HG03442 (cell line): Measurements from ENCODE around the gene CMTM8.

Experiments
- ATAC-seq: cut with Tn5 transposase; IDR thresholded peaks from one replicate; pipeline ENCODE4 v1.9.1; 2021; ENCODE audit warnings: mild to moderate bottlenecking, moderate library complexity; ENCODE audit not compliant: unreplicated experiment

The CMTM8 gene

DNA sequence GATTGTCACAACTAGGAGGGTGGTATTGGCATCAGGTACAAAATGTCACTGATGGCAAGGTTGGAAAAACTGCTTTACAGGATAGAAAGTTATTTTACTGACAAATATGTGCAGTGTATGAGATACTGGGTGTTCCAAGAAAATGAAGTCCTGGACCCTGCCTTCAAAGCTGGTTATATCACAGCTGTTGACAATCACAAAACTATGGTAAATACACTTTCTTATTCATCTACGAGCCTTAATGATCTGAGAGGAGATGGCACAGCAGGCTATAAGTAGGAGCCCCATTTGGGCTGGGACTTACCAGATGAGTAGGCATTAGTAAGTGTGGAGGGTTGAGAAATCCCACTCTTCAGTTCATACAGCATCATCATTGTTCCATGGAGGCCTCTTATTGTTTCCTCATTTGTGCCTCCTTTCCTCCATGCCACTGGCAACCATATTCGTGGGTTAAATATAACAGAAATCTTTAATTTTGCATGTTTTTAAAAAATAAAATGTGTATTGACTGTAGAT is 66.9 kb downstream of the CMTM8 start:
- no peak for ATAC-seq

DNA sequence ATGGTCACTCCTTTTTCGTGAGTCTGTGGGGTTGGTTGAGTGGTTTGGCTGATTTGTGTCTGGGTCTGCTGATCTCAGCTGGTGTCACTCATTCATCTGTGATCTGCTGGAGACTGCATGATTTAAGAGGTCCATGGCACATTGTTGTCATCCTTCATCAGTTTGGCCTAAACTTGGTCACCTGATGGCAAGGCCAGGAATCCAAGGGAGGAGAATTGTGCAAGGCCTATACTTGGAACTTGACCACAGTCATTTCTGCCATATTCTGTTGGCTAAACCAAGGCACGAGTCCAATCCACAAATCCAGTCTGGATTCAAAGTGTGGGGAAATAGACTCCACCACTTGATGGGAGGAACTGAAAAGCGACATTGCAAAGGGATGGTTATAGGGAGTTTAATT is 67.6 kb downstream of the CMTM8 start:
- ATAC-seq, result no peak

DNA sequence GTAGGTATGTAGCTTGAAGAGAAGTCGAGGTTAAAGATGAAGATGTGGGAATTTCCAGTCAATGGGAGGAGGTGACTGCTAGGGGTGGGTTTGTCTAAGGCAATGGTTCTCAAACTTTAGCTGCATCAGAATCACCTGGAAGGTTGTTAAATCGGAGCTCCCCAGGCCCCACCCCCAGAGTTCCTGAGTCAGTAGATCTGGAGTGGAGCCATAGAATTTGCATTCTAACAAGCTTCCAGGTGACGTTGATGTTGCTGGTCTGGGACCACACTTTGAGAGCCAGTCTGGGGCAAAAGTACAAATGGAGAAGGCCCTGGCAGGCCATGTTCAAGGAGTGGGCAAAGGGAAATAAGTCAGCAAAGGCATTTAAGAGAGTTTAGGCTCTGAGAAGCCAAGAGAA is 69.1 kb downstream of the CMTM8 start:
- no peak for ATAC-seq

DNA sequence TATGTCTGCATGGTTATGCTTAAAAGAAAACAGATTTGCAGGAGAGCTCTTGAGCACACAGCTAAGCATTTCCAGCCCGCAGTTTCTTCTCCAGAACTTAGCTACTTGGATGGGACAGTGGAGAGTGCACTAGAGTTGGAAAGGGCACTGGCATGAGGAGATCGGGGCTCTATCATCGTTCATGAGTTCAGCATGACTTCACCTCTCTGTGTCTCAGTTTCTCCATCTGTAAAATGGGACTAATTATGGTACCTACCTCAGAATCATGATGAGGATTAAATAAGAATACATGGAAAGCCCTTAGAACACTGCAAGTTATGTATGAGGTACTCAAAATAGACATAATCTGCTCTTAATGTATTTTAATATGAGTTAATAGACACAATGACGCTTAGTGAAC is 69.9 kb downstream of the CMTM8 start:
- ATAC-seq, result no peak

- no peak for ATAC-seq
These were observed 71.3 kb downstream of the CMTM8 start for GRCh38 chr3:32309654-32310242.

DNA sequence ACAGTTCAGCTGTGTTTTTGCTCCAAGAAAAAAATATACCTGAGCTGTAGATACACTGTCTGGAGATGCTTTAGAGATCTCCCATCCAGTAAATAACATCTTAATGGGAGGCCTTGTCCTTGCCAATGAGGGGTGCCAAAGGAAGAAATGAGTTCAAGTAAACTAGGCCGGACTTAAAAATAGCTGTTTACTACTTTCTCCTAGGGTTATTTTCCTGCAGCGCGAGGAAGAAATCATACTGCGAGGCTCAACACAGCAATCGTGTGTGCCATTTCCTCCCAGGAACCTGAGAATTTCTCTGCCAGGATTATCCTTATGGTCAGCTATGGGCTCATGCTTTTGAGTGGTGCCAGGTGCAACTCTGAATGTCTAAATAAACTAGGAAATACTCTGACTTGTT is 71.9 kb downstream of the CMTM8 start:
- no peak for ATAC-seq

DNA sequence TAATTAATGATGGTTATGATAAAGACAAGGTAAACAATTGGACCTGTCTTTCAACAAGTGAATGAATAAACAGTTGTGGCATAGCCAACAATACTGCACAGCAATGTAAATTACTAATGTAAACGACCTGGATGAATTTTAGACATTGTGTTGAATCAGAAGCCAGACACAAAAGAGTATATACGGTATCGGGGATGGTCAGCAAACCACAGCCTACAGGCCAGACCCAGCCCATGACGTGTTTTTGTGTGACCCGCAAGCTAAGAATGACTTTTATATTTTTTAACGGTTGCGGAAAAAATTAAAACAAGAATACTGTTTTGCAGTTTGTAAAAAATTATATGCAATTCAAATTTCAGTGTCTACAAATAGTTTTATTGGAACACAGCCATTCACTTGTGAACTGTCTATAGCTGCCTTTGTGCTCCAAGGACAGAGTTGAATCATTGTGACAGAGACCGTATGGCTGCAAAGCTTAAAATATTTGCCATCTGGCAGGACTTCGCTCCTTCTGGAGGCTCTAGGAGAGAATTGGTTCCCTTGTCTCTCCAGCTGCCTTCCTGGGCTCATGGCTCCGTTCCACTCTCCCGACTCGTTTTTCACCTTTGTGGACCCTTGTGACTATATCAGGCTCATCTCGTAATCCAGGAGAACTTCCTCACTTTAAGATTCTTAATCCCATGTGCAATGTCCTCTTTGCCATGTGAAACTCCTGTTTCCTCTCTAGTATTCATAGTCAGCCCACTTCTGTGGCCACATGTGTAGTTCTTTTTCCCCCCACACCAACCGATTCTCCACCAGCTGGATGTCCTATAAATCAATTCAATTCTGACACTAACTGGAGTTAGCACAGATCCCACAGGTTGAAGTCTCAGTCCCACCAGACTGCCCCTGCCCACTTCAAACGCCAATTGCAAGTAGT is 72.7 kb downstream of the CMTM8 start:
- ATAC-seq, result no peak

- no peak for ATAC-seq
These were observed 73.8 kb downstream of the CMTM8 start for GRCh38 chr3:32312251-32312650.

GRCh38 chr3:32313169-32313568 is 74.7 kb downstream of the CMTM8 start:
- ATAC-seq, result no peak

- no peak for ATAC-seq
These were observed 75.4 kb downstream of the CMTM8 start for GRCh38 chr3:32313723-32314473.

GRCh38 chr3:32315441-32315840 is 77.0 kb downstream of the CMTM8 start:
- no peak for ATAC-seq

GRCh38 chr3:32316319-32316718 is 77.8 kb downstream of the CMTM8 start:
- ATAC-seq, result no peak

DNA sequence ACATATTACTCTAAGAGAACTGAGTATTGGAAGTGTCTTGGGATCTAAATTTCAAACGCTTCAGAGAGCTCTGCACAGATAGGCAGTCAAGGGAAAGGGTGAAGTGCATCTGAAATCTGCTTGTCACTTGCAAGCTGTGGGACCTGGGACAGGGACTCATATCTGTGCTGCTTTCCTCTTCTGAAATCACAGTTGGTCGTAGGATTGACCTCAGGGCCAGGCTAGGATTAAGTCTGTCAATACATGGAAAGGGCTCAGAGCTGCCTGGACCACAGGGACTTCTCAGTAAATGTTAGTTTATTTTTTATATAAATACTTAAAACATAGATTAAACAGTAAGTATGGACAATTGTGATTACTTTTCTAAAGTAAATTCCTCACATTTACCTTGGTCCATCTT is 78.5 kb downstream of the CMTM8 start:
- ATAC-seq, result no peak

DNA sequence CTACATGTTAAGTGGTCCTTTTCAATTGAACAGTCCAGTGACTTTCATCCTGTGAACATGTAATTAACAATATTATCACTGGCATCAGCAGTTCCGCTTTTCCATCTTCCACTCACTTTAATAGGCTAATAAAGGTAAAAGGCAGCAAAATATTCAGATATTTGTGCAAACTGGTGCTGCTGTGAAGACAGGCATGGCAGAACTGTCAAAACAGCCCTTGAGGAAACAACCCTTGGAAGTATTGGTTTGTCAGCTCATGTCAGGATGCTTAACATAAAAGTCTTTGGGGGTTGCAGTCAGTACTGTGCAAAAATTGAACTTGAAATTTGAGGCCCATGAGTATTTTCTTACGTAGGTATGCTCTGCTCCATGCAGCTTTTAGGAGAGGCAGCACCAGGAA is 81.1 kb downstream of the CMTM8 start:
- ATAC-seq, result no peak

DNA sequence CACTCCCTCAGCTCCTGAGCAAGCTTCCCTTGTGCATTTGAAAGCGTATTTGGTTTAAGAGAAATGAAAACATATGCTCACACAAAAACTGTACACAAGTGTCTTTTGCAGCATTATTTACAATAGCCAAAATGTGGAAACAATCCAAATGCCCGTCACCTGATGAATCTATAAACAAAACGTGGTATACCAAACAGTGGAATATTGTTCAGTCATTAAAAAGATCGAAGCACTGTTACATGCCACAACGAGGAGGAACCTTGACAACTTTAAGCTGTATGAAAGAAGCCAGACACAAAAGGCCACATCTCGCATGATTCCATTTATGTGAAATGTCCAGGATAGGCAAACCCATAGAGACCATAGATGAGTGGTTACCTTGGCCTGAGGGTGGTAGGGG is 81.6 kb downstream of the CMTM8 start:
- ATAC-seq, result no peak

- ATAC-seq, result no peak
These were observed 82.8 kb downstream of the CMTM8 start for GRCh38 chr3:32321095-32321790.

- no peak for ATAC-seq
These were observed 83.8 kb downstream of the CMTM8 start for GRCh38 chr3:32322311-32322710.

- ATAC-seq, result no peak
These were observed 85.1 kb downstream of the CMTM8 start for GRCh38 chr3:32323604-32324003.

DNA sequence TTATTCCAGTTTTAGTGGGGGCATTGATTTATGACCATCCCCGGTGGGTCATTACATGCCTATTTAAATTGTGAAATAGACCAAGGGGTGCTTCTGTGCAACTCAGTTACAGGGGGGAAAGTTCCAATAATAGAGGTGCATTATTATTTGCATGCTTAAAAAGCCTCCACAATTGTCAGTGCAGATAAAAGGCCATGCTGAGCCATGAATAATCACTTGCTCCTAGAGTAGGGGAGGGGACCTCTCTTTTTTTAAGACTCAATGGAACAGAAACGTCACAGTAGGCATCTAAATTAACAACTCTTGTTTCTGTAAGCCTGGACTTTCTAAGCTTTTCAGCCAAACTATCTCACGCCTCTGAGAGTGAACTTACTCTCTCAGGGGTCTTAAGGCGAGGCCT is 86.7 kb downstream of the CMTM8 start:
- ATAC-seq, result no peak

DNA sequence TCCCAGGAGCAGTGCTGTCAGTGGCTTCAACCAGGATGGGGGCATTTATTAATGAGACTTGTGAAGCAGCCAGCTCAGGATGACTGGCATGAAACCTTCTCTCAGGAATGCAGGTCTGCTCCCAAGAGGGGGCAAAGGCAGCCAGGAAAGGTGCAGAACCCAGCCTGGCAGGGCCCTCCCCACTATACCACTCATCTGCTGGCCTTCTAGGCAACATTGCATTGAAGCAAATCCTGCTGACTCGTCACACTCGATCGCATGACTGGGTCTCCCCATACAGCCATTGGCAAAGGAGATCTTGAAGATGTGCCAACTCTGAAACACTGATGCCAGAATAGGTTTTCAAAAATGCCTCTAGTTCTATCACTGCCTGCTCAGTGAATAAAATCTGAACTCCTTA is 87.4 kb downstream of the CMTM8 start:
- ATAC-seq, result no peak

DNA sequence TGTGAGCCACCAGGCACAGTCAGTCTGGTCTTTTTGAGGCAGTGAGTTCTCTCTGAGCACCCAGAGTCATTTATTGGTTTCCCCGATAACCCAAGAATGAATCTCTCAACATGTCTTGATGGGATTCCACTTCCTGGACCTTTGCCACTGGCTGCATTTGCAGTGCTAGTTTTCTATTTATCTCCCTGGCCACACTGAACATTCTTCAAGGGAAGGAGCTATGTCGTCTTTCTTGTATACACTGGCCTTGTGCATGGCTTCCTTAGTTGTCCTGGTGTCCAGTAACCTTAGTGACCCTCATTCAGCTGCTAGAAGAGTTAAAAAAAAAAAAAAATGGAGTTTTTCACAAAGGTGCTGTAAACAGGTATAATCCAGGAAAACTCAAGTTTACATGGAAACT is 88.3 kb downstream of the CMTM8 start:
- no peak for ATAC-seq
